ENCODE data around the gene INPP5D.

- TF ChIP-seq EZH2phosphoT487 (IDR thresholded peaks at IDR 0.05; ENCODE audit: borderline replicate concordance, low read depth, low read length), result no peak
- TF ChIP-seq, protein P1, sequence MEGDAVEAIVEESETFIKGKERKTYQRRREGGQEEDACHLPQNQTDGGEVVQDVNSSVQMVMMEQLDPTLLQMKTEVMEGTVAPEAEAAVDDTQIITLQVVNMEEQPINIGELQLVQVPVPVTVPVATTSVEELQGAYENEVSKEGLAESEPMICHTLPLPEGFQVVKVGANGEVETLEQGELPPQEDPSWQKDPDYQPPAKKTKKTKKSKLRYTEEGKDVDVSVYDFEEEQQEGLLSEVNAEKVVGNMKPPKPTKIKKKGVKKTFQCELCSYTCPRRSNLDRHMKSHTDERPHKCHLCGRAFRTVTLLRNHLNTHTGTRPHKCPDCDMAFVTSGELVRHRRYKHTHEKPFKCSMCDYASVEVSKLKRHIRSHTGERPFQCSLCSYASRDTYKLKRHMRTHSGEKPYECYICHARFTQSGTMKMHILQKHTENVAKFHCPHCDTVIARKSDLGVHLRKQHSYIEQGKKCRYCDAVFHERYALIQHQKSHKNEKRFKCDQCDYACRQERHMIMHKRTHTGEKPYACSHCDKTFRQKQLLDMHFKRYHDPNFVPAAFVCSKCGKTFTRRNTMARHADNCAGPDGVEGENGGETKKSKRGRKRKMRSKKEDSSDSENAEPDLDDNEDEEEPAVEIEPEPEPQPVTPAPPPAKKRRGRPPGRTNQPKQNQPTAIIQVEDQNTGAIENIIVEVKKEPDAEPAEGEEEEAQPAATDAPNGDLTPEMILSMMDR (conservative IDR thresholded peaks at IDR 0.05; ENCODE audit: low read length), result no peak
Observed at GRCh38 chr2:233076749-233077148, 16.6 kb downstream of the INPP5D start.

Data from OCI-LY7 (cell line).